GM19351 (cell line): ENCODE measurements around the gene KCNJ10.

Source experiments
- ATAC-seq: cut with Tn5 transposase; IDR thresholded peaks from one replicate; pipeline ENCODE4 v1.9.1; 2021; ENCODE audit warnings: mild to moderate bottlenecking, moderate library complexity; ENCODE audit not compliant: unreplicated experiment

The KCNJ10 gene

GRCh38 chr1:159993911-159994310 is 76.0 kb downstream of the KCNJ10 start:
- ATAC-seq, result no peak

DNA sequence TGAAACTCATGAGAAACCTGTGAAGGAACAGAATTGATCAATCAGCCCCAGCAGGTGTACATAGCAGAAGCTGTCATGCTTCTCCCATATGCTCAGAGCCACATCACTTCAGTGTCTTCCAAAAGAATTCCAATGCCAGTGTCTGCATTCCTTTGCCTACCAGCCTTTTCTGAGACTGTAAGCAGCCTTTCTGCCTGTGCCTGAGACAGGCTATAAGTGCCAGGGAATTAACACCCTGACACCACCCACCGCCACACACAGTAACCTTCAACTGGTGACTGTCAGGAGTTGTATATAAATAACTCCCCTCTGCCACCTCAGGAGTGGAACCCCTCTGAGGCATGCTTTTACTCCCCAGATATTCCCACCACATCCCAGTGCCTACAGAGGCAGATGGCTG is 77.8 kb downstream of the KCNJ10 start:
- ATAC-seq, result no peak

GRCh38 chr1:159991513-159991912 is 78.4 kb downstream of the KCNJ10 start:
- no peak for ATAC-seq

- no peak for ATAC-seq
Measured at GRCh38 chr1:159990005-159990404, 80.0 kb downstream of the KCNJ10 start.

DNA sequence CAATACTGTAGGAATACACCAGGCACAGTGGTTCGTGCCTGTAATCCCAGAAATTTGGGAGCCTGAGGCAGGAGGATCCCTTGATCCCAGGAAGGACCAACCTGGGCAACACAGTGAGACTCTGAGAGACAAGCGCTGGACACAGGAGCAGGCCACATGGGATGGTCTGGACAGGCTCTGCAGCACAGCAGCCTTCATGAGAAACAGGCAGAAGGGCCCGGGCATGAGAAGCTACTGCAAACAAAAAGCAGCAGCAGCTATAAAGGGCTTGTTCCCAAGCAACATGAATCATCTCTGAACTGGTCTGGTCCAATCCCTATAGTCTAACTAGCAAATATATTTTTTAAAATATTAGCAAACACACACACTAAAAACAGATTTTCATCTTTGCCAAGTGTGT is 80.4 kb downstream of the KCNJ10 start:
- ATAC-seq, result no peak

DNA sequence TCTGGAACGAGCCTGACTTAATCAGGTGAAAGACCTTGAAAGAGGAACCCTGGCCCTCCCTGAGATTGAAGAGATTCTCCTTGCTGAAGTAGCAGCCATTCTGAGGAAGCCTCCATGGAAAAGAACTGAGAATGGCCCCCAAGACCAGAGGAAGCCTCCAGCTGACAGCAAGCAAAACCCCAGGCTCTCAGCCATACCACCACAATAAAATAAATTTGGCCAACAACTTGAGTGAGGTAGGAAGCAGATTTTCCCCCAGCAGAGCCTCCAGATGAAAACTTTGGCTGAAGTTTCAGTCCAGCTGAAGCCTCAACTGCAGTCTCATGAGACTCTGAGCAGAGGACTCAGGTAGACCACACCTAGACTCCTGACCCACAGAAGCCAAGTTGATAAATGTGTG is 82.0 kb downstream of the KCNJ10 start:
- ATAC-seq, result no peak

- no peak for ATAC-seq
Measured at GRCh38 chr1:159987186-159987585, 82.8 kb downstream of the KCNJ10 start.

DNA sequence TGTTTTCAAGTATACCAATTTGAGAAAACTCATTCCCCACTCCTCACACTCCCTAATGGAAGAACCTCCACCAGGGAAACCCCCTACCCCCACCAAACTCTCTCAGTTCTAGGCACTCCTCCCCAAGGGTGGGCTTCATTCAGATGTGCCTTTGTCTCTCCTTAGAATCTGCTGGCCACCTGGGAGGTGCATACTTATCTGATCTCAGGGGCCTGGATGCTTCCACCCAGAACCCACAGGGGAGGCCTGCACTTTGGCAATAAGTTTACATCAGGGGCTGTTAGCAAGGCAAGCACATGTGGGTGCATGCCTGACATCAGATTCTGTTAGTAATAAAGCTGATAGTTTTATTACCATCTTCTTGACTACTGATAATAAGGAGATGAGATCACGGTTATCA is 83.4 kb downstream of the KCNJ10 start:
- no peak for ATAC-seq

DNA sequence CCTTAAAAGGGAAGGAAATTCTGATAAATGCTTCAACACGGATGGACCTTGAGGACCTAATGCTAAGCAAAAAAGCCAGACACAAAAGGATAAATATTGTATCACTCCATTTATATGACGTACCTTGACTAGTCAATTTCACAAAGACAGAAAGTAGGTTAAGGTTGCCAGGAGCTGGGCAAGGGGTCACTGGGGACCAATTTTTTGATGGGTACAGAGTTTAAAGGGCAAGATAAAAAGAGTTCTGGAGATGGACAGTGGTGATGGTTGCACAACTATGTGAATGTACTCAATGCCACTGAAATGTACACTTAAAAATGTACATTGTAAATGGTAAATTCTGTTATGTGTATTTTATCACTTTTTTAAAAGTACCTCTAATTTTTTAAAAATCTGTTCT is 83.9 kb downstream of the KCNJ10 start:
- no peak for ATAC-seq

GRCh38 chr1:159985473-159985872 is 84.5 kb downstream of the KCNJ10 start:
- no peak for ATAC-seq

DNA sequence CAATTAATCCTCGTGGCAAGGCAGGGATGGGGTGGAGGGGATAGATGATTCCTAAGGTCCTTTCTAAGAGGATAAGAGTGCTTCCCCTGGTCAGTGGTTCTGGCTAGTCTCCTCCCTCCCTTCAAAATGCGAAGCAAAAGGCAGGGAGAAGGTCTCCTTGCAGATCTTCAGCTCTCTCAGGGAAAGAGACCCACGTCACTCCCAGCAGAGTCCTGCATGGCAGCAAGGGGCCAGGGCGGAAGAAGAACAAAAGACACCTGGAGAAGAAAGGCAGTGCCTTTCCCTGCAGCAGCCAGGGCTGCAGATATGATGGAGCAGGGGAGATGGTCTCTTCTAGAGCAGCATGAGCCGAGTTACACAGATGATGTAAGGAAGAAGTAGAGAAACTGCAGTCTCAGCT is 86.3 kb downstream of the KCNJ10 start:
- ATAC-seq, result no peak

GRCh38 chr1:159982280-159982679 is 87.7 kb downstream of the KCNJ10 start:
- no peak for ATAC-seq

GRCh38 chr1:159981351-159982055 is 88.5 kb downstream of the KCNJ10 start:
- ATAC-seq, result no peak

- ATAC-seq, result no peak
Measured at GRCh38 chr1:159980786-159981185, 89.2 kb downstream of the KCNJ10 start.

DNA sequence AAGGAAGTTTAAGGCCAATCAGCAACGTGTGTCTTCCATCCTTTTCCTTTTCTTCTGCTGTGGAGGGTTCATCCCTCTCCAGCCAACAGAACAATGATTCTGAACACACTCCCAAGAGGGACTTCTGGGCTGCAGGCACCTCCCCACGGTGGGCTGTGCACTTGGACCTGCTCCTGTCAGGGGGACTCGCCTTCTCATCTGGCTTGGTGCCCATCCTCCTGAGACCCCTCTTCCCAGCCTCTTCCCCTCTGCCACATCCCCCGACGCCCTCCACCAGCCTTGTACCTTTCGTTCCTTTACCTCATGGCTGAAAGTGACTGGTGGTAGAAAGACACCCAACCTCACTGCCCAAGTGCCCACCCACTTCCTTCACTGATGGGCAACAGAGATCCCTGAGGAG is 89.9 kb downstream of the KCNJ10 start:
- ATAC-seq, result no peak

- ATAC-seq, result no peak
Measured at GRCh38 chr1:159979257-159979656, 90.7 kb downstream of the KCNJ10 start.

- ATAC-seq, result no peak
Measured at GRCh38 chr1:159978107-159978398, 91.9 kb downstream of the KCNJ10 start.

DNA sequence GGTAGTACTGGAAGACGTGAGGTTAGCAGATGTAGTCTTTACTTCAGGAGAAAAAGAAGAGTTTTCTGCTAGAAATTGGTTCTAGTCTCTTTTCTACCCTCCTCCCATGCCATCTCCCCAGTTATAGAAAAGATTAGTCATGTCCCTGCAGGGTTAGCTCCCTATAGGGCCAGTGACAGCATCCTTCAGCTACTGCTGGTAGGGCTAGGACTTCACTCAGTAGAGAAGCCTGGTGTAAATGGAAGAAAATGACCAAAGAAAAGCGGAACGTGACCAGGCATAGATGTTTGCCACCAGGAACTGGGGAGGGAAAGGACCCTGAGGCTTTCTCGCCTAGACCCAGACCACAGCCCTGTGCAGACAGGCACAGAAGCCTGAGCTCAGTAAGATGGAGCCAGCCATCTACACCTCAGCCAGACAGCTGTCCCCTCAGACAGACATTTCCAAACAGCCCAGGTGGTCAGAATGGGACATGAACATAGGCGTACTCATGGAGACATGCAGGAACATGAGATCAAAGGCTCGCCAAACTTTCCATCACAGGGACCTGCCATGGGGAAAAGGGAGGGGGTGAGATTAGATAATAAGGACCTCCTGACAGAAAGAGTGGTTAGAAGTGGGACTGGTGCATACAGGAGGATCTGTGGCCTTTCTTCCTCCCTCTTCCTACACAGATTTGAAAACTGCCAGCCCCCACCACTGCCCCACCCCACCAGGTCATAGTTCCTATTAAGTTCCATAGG is 92.4 kb downstream of the KCNJ10 start:
- no peak for ATAC-seq

GRCh38 chr1:159974350-159974965 is 95.5 kb downstream of the KCNJ10 start:
- no peak for ATAC-seq

- ATAC-seq, result no peak
Measured at GRCh38 chr1:159973350-159973940, 96.5 kb downstream of the KCNJ10 start.

- no peak for ATAC-seq
Measured at GRCh38 chr1:159972443-159973205, 97.3 kb downstream of the KCNJ10 start.
